Measurements from ENCODE around the gene CLEC3B. TPM values are rescaled to one million over a fixed set of nuclear protein-coding genes. Genes with fewer than 3 reads are reported as not detected.
A peak's percentile ranks its signal among the peaks of the same experiment; 100 is the strongest.
"Not testable (repeated sequence)": the region's sequence is repeated elsewhere in the genome, so short reads cannot be mapped to it uniquely, and the experiment has no call there.

Gene CLEC3B
- total RNA-seq, 1 donor: 12.9 TPM

- peak in 1 of 3 donors; percentile 49 for DNase-seq (ENCODE audit: low read depth in 2 of 3, low spot score in 2 of 3)
These were observed 38.6 kb downstream of the CLEC3B start for GRCh38 chr3:45064512-45065372.

DNA sequence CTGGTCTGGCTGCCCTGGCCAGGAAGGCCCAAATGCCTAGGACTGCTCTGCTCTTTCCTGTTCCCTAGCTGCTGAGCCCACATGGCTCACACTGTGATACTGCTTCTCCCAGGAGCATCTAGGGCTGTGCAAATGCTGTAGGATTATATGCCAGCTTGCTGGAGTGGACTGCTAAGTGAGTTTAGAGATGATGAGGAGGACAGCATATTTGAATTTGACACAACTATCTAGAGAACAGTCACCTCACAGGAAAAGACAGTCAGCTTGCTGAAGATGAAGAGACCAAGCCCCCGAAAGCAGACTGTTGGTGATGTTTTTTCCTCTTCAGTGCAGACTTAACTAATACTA is 39.2 kb downstream of the CLEC3B start:
- DNase-seq (ENCODE audit: low read depth in 2 of 3, low spot score in 2 of 3): no peak

GRCh38 chr3:45066109-45066801 is 40.2 kb downstream of the CLEC3B start:
- no peak for DNase-seq (ENCODE audit: low read depth in 2 of 3, low spot score in 2 of 3)

- DNase-seq (ENCODE audit: low read depth in 2 of 3, low spot score in 2 of 3): no peak
These were observed 41.4 kb downstream of the CLEC3B start for GRCh38 chr3:45067486-45067885.

- DNase-seq (ENCODE audit: low read depth in 2 of 3, low spot score in 2 of 3): no peak
These were observed 41.8 kb downstream of the CLEC3B start for GRCh38 chr3:45067941-45068340.

DNA sequence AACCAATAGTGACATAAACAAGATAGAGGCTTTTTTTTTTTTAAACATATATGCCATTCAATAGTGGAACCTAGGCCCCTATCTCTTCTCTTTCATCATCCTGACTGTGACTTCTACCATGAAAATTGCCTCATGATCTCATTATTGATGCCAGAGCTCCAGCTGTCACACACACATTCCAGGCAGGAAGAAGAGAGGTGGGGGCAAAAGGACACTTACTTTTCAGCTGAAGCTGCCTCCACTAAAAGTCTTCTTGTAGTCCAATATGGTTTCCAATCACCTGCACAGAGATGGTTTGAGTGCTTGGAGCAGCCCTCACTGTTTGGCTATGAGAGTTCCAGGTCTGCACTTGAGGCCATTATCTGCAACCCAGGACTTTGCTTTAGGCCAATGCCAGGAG is 45.0 kb downstream of the CLEC3B start:
- DNase-seq (ENCODE audit: low read depth in 2 of 3, low spot score in 2 of 3): no peak

- peak in 1 of 3 donors; percentile 24 for DNase-seq (ENCODE audit: low read depth in 2 of 3, low spot score in 2 of 3)
These were observed 49.9 kb downstream of the CLEC3B start for GRCh38 chr3:45075821-45076625.

DNA sequence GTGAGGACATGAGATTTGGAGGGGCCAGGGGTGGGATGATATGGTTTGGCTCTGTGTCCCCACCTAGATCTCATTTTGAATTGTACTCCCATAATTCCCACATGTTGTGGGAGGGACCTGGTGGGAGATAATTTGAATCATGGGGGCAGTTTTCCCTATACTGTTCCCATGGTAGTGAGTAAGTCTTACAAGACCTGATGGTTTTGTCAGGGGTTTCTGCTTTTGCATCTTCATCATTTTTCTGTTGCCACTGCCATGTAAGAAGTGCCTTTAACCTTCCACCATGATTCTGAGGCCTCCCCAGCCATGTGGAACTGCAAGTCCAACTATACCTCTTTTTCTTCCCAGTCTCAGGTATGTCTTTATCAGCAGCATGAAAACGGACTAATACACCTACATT is 52.2 kb downstream of the CLEC3B start:
- DNase-seq (ENCODE audit: low read depth in 2 of 3, low spot score in 2 of 3): not testable (repeated sequence)

DNA sequence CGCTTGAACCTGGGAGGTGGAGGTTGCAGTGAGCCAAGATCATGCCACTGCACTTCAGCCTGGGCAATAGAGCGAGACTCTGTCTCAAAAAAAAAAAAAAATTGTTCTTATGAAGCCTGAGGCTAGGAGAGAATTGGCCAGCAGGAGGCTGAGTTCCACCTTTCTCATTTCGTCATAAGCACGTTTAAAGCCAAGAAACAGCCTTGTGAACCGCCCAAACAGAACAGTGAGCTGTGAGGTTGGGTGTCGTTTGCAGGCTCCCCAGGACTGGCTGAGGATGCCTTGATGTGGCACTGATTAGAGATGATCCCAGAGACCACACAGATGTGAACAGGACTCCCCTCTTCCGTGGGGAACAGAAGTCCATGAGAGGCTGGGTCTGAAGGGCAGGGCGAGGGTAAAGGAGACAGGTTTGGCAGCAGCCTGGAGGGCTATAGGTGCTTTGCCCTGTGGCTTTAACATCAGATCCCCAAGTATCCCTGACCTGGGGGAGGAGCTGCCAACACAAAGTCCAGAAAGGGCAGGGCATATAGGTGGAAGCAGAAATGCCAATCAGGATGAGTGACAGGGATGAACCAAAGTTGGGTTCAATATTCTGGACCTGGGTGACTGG is 52.9 kb downstream of the CLEC3B start:
- DNase-seq (ENCODE audit: low read depth in 2 of 3, low spot score in 2 of 3): peak in 2 of 3 donors; percentile 33 to 45

DNA sequence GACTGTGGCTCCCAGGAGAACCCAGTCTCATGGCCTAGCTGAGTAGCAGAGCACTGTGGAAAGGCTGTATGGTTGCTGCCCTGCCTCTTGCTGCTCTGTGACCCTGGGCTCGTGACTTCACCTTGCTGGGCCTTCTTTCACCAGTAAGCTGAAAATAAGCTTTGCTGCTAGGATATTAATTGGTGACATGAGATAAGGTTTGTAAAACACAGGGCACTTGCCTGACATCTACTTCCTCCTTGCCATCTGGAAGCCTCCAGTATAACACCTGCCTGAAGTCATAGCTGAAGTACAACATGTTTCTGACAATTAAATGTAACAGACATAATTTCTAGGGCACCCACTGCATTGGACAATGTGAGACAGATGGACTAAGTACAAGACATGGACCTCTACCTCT is 53.6 kb downstream of the CLEC3B start:
- peak in 1 of 3 donors; percentile 7 for DNase-seq (ENCODE audit: low read depth in 2 of 3, low spot score in 2 of 3)

DNA sequence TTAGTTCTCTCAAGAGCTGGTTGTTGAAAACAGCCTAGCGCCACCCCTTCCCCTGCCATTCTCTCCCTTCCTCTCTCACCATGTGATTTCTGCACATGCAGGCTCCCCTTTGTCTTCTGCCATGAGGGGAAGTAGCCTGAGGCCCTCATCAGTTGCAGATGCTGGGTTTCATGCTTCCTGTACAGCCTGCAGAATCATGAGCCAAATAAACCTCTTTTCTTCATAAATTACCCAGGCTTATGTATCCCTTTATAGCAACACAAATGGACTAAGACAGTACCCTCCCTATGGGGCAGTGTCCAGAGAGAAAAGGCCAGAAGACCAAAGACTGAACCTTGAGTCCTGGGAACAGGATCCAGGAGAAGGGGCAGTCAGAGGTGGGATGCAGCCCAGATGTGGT is 54.7 kb downstream of the CLEC3B start:
- no peak for DNase-seq (ENCODE audit: low read depth in 2 of 3, low spot score in 2 of 3)

GRCh38 chr3:45081506-45082141 is 55.5 kb downstream of the CLEC3B start:
- no peak for DNase-seq (ENCODE audit: low read depth in 2 of 3, low spot score in 2 of 3)

DNA sequence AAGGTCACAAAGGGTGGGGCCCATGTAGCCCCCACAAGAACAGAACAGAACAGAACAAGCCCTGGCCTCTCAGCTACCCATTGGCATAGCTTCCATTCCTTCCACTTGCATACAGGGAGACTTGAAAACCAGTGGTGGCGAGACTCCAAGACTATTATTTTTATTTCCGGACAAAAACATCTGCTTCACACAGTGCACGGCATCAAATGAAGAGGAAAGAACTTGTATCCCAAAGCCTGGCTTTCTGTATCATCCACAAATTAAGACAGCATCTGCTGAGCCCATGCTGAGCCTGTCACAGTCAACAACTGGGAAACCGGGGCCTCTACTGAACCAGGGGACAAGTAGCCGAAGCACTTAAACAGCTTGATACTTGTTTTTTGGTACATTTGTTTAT is 56.0 kb downstream of the CLEC3B start:
- no peak for DNase-seq (ENCODE audit: low read depth in 2 of 3, low spot score in 2 of 3)

GRCh38 chr3:45083023-45083422 is 56.9 kb downstream of the CLEC3B start:
- no peak for DNase-seq (ENCODE audit: low read depth in 2 of 3, low spot score in 2 of 3)

DNA sequence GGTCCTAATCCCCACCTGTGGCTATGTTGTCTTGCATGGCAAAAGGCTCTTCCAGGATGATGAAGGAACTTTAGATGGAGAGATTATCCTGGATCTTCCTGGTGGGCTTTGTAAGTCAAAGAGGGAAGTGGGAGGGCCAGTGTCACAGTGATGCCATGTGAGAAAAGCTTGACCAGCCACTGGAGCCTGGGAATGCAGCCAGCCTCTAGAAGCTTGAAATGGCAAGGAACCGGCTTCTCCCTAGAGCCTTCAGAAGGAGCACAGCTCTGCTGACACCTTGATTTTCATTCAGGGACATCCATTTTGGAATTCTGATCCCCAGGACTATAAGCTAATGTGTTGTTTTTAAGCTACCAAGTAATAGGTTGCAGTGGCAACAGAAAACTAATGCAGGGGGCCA is 58.3 kb downstream of the CLEC3B start:
- no peak for DNase-seq (ENCODE audit: low read depth in 2 of 3, low spot score in 2 of 3)

- DNase-seq (ENCODE audit: low read depth in 2 of 3, low spot score in 2 of 3): no peak
These were observed 59.0 kb downstream of the CLEC3B start for GRCh38 chr3:45084820-45085816.
